Measurements from ENCODE around the gene PLAGL1.

GRCh38 chr6:143941852-143942627 lies 66.0 kb downstream of the PLAGL1 start:
- TF ChIP-seq CTCF (IDR thresholded peaks at IDR 0.05) (peak; percentile 50), EZH2 (IDR thresholded peaks at IDR 0.05; ENCODE audit: borderline replicate concordance, insufficient read depth, low read depth, low read length, poor library complexity, severe bottlenecking) (no peak)
